PFSK-1 (cell line): ENCODE results near the gene OCEL1.

ENCODE experiments used
- FOXP2 ChIP-seq: optimal IDR thresholded peaks from 2 replicates; pipeline ENCODE3; 2011; ENCODE audit warnings: borderline replicate concordance, control low read depth, inconsistent platforms; ENCODE audit not compliant: insufficient read depth; ENCODE audit errors: extremely low read length, extremely low read depth
- POLR2AphosphoS5 ChIP-seq: IDR thresholded peaks from 2 replicates; pipeline ENCODE4 v1.6.1; 2012; ENCODE audit warnings: low read depth, mild to moderate bottlenecking, control low read depth, low read length, moderate library complexity
- SIN3A ChIP-seq: IDR thresholded peaks from 2 replicates; pipeline ENCODE4 v1.6.1; 2012; ENCODE audit warnings: mild to moderate bottlenecking, low read length, moderate library complexity, borderline replicate concordance; ENCODE audit not compliant: insufficient read depth
- TAF1 ChIP-seq: IDR thresholded peaks from 2 replicates; pipeline ENCODE4 v1.6.1; 2012; ENCODE audit warnings: low read length, control low read depth, borderline replicate concordance; ENCODE audit not compliant: insufficient read depth
- TF ChIP-seq, protein P1 (sequence below), 2 experiments: IDR thresholded peaks; 2 replicates each; pipeline versions ENCODE4 v1.6.1 to v1.8.0; 2011 to 2012; ENCODE audit warnings: low read depth in 2 of 2, low read length in 2 of 2, control low read depth in 1 of 2, inconsistent platforms in 1 of 2, mild to moderate bottlenecking in 1 of 2, moderate library complexity in 1 of 2; ENCODE audit not compliant: insufficient read depth in 1 of 2

Gene OCEL1

DNA sequence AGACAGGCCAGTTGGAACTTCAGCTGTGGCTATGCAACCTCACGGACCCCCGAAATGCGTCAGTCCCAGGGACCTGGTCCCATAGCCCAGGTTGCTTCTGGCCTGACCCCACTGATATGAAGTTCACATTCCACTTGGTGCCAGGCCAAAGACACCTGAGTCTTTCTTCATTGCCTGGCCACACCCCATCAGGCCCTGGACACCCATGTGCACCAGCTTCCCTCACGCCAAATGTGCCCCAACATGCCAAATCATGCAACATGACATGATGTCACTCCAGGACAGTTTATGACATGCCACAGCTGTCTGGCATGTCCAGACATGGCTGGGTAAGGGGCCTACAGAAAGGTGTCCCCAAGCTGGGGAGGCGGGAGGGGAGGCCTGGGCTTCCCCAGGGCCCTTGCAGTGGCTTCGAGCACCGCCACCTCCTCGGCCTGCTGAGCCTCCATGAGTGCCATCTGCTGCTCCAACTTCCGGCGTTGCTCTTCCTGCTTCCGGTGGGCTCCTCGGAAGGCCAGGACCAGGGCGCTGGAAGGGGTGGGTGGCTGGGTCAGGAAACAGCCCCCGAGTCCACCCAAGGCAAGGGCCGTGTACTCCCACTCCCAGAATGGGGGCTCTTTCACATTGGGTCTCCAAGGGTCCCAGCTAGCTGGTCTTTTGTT is 24.0 kb downstream of the OCEL1 start:
- TF ChIP-seq POLR2AphosphoS5: no peak
- TF ChIP-seq, protein P1, sequence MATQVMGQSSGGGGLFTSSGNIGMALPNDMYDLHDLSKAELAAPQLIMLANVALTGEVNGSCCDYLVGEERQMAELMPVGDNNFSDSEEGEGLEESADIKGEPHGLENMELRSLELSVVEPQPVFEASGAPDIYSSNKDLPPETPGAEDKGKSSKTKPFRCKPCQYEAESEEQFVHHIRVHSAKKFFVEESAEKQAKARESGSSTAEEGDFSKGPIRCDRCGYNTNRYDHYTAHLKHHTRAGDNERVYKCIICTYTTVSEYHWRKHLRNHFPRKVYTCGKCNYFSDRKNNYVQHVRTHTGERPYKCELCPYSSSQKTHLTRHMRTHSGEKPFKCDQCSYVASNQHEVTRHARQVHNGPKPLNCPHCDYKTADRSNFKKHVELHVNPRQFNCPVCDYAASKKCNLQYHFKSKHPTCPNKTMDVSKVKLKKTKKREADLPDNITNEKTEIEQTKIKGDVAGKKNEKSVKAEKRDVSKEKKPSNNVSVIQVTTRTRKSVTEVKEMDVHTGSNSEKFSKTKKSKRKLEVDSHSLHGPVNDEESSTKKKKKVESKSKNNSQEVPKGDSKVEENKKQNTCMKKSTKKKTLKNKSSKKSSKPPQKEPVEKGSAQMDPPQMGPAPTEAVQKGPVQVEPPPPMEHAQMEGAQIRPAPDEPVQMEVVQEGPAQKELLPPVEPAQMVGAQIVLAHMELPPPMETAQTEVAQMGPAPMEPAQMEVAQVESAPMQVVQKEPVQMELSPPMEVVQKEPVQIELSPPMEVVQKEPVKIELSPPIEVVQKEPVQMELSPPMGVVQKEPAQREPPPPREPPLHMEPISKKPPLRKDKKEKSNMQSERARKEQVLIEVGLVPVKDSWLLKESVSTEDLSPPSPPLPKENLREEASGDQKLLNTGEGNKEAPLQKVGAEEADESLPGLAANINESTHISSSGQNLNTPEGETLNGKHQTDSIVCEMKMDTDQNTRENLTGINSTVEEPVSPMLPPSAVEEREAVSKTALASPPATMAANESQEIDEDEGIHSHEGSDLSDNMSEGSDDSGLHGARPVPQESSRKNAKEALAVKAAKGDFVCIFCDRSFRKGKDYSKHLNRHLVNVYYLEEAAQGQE (IDR thresholded peaks at IDR 0.05; ENCODE audit: insufficient read depth in 1 of 2, low read depth in 2 of 2, low read length in 2 of 2): no peak
- no peak for TF ChIP-seq FOXP2
- TF ChIP-seq SIN3A: no peak
- no peak for TF ChIP-seq TAF1

DNA sequence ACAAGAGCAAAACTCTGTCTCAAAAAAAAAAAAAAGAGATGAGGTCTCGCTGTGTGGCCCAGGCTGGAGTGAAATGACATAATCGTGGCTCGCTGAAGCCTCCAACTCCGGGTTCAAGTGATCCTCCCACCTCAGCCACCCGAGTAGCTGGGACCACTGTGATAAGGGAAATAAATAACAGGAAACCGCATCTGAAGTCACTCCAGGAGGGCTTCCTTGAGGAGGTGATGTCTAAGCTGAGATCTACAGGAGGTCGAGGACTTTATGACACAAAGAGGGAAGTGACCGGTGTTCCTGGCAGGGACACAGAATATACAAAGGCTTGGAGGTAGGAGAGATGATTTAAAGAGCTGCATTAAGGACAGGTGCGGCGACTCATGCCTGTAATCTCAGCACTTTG is 28.6 kb downstream of the OCEL1 start:
- TF ChIP-seq TAF1 (no peak), FOXP2 (no peak), POLR2AphosphoS5 (no peak), SIN3A (no peak)
- TF ChIP-seq, protein P1 (IDR thresholded peaks at IDR 0.05; ENCODE audit: insufficient read depth in 1 of 2, low read depth in 2 of 2, low read length in 2 of 2): no peak

DNA sequence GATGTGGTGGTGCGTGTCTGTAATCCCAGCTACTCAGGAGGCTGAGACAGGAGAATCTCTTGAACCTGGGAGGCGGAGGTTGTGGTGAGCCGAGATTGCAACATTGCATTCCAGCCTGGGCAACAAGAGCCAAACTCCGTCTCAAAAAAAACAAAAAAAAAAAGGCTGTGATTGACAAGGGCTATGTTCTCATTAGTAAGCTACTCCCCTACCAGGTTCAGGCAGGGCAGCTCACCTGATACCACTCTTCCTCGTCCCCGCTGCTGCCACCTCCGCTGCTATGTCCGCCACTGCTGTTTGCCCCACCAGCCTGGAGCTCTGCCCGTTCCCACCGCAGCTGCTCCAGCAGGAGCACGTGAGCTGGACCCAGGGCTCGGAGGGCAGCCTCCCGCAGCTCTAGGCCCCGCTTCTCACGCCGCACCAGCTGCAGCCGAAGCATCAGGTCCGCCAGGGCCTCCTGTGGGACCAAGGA is 29.2 kb downstream of the OCEL1 start:
- TF ChIP-seq SIN3A: no peak
- no peak for TF ChIP-seq POLR2AphosphoS5
- TF ChIP-seq TAF1: no peak
- TF ChIP-seq, protein P1 (IDR thresholded peaks at IDR 0.05; ENCODE audit: insufficient read depth in 1 of 2, low read depth in 2 of 2, low read length in 2 of 2): no peak
- TF ChIP-seq FOXP2: no peak

DNA sequence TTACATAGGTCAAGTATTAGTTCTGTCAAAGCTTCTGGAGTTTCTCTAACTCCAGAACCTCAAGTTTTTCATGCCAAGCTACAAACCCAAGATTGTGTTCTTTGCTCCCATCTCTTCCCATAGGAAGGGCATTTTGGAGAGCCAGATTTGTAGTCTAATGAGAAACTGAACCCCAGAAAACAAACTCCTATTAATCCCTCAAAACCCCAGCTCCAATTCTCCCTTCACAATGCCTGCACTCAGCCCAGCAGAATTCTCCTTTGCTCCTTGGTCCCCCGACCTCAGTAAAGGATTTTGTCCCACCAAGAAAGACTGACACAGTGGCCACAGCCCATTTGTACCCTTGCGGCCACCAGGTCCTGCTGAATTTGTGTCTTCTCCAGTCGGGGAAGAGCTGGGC is 30.1 kb downstream of the OCEL1 start:
- no peak for TF ChIP-seq SIN3A
- TF ChIP-seq FOXP2: no peak
- TF ChIP-seq, protein P1 (IDR thresholded peaks at IDR 0.05; ENCODE audit: insufficient read depth in 1 of 2, low read depth in 2 of 2, low read length in 2 of 2): no peak
- TF ChIP-seq POLR2AphosphoS5: no peak
- TF ChIP-seq TAF1: no peak
